ENCODE data around the gene SRSF5. TPM values are rescaled to one million over a fixed set of nuclear protein-coding genes. Genes with fewer than 3 reads are reported as not detected.

The SRSF5 gene
- total and polyA plus RNA-seq, 2 of the 13 experiments (the other 11 are each of a cell fraction or from before 2014, with no cell fraction given), result 189 to 277 TPM

GRCh38 chr14:69792887-69793421 lies 26.0 kb downstream of the SRSF5 start (continued):
- no peak for TF ChIP-seq ZNF318 (CRISPR knock-in tag; IDR thresholded peaks at IDR 0.05)
- TF ChIP-seq ZNF496 (CRISPR knock-in tag; IDR thresholded peaks at IDR 0.05; ENCODE audit: insufficient replicate concordance), result no peak
- TF ChIP-seq SNAPC5 (CRISPR knock-in tag; IDR thresholded peaks at IDR 0.05; ENCODE audit: borderline replicate concordance), result no peak
- TF ChIP-seq ZFP82 (CRISPR knock-in tag; IDR thresholded peaks at IDR 0.05; ENCODE audit: borderline replicate concordance), result peak; percentile 64; the same call in 1 of the 2 replicates
- TF ChIP-seq ZNF746 (CRISPR knock-in tag; IDR thresholded peaks at IDR 0.05), result no peak; the same call in 1 of the 2 replicates
- TF ChIP-seq FOXK1 (CRISPR knock-in tag; IDR thresholded peaks at IDR 0.05; ENCODE audit: borderline replicate concordance, low read depth), result peak; percentile 37; the same call in 1 of the 2 replicates
- TF ChIP-seq ZNF253 (CRISPR knock-in tag; IDR thresholded peaks at IDR 0.05; ENCODE audit: borderline replicate concordance), result no peak
- TF ChIP-seq ZNF574 (CRISPR knock-in tag; IDR thresholded peaks at IDR 0.05), result peak; percentile 49; the same call in 1 of the 2 replicates
- peak; percentile 34; the same call in 1 of the 3 replicates for TF ChIP-seq MXI1 (IDR thresholded peaks at IDR 0.05; ENCODE audit: borderline replicate concordance, low read depth, low read length)
- TF ChIP-seq MZF1 (CRISPR knock-in tag; IDR thresholded peaks at IDR 0.05; ENCODE audit: borderline replicate concordance), result 0 out of 2 replicates have a peak, but pooled peaks have one; percentile 64
- TF ChIP-seq HNF4G (IDR thresholded peaks at IDR 0.05; ENCODE audit: borderline replicate concordance, low read depth, low read length), result peak; percentile 86
- TF ChIP-seq HNF4G (CRISPR knock-in tag; IDR thresholded peaks at IDR 0.05; ENCODE audit: borderline replicate concordance, low read depth), result peak; percentile 63; the same call in 1 of the 2 replicates
- peak; percentile 63 for TF ChIP-seq ZBTB38 (CRISPR knock-in tag; IDR thresholded peaks at IDR 0.05)
- no peak for TF ChIP-seq ZNF441 (CRISPR knock-in tag; IDR thresholded peaks at IDR 0.05; ENCODE audit: borderline replicate concordance)
- peak; percentile 43; the same call in 1 of the 2 replicates for TF ChIP-seq FOXC1 (CRISPR knock-in tag; IDR thresholded peaks at IDR 0.05; ENCODE audit: borderline replicate concordance)
- no peak for TF ChIP-seq ZFYVE20 (CRISPR knock-in tag; IDR thresholded peaks at IDR 0.05; ENCODE audit: borderline replicate concordance, low read depth)
- TF ChIP-seq ETV5 (CRISPR knock-in tag; IDR thresholded peaks at IDR 0.05; ENCODE audit: borderline replicate concordance), result peak; percentile 70; the same call in 1 of the 2 replicates
- TF ChIP-seq MATR3 (CRISPR knock-in tag; IDR thresholded peaks at IDR 0.05), result no peak
- TF ChIP-seq NR3C1 (CRISPR knock-in tag; IDR thresholded peaks at IDR 0.05), result no peak

Measured in HepG2 (cell line).